Panc1 (cell line): ENCODE results near the gene CILP2. TPM values are rescaled to one million over a fixed set of nuclear protein-coding genes. Genes with fewer than 3 reads are reported as not detected.
A peak's percentile ranks its signal among the peaks of the same experiment; 100 is the strongest.

Experiments
- ATAC-seq: fragments of 200-7000 bp; cut with Tn5 transposase; 2 replicates; pipeline ENCODE4 v1.9.1; 2020; ENCODE audit warnings: mild to moderate bottlenecking, moderate library complexity
- BruUV-seq: library from RNA; stranded (reverse); fragments of 400-500 nt; replicated peaks from 2 replicates; lab custom pipeline; 2021; lab: Mats Ljungman, UMichigan
- CTCF ChIA-PET: fragments of 300-600 bp; sonication (Branson Sonifier 250); formaldehyde crosslinking; loops from one replicate; lab custom pipeline; 2022; ENCODE audit warnings: antibody characterized with exemption; lab: Charles Lee
- POLR2A ChIA-PET: fragments of 300-600 bp; sonication (Branson Sonifier 250); formaldehyde crosslinking; loops from one replicate; lab custom pipeline; 2022; ENCODE audit warnings: antibody characterized with exemption; lab: Charles Lee
- DNase-seq: peaks from one replicate; pipeline ENCODE4 v3.0.0-alpha.2; 2010; ENCODE audit warnings: low read depth, low spot score
- H3K27ac ChIP-seq: 2 replicates; pipeline ENCODE4 v1.5.1; 2011; ENCODE audit warnings: mild to moderate bottlenecking, low read length, inconsistent platforms
- H3K27me3 ChIP-seq: fragments of 200-500 bp; sonication (Bioruptor generic); 2 replicates; pipeline ENCODE4 v1.6.0; 2014; ENCODE audit warnings: low read length, inconsistent platforms; ENCODE audit not compliant: control insufficient read depth, insufficient read depth
- H3K36me3 ChIP-seq: fragments of 200-500 bp; sonication (Bioruptor generic); 2 replicates; pipeline ENCODE4 v1.5.1; 2014; ENCODE audit warnings: inconsistent platforms, mild to moderate bottlenecking, low read length, moderate library complexity; ENCODE audit not compliant: control insufficient read depth, insufficient read depth
- H3K4me1 ChIP-seq: 2 replicates; pipeline ENCODE4 v1.5.1; 2011; ENCODE audit warnings: inconsistent platforms, mild to moderate bottlenecking, low read length, moderate library complexity; ENCODE audit not compliant: control insufficient read depth, insufficient read depth
- H3K4me3 ChIP-seq, 2 experiments: 2 replicates each; pipeline ENCODE4 v1.5.1; 2011 to 2012; ENCODE audit warnings: low read depth in 2 of 2, low read length in 2 of 2, mild to moderate bottlenecking in 2 of 2, inconsistent platforms in 1 of 2, moderate library complexity in 1 of 2
- H3K9me3 ChIP-seq: fragments of 200-500 bp; sonication (Bioruptor generic); 2 replicates; pipeline ENCODE4 v1.5.1; 2014; ENCODE audit warnings: low read depth, mild to moderate bottlenecking, inconsistent platforms, low read length, moderate library complexity; ENCODE audit not compliant: control insufficient read depth, insufficient read depth
- POLR2AphosphoS5 ChIP-seq: IDR thresholded peaks from 2 replicates; pipeline ENCODE4 v1.6.1; 2012; ENCODE audit warnings: mild to moderate bottlenecking, low read depth, low read length, moderate library complexity
- REST ChIP-seq, 2 experiments: IDR thresholded peaks; 2 replicates each; pipeline ENCODE4 v1.6.1; 2011 to 2012; ENCODE audit warnings: low read depth in 2 of 2, control low read depth in 1 of 2, low read length in 1 of 2, mild to moderate bottlenecking in 1 of 2, moderate library complexity in 1 of 2; ENCODE audit not compliant: insufficient read depth in 1 of 2
- SIN3A ChIP-seq: IDR thresholded peaks from 2 replicates; pipeline ENCODE4 v1.6.1; 2012; ENCODE audit warnings: low read depth, mild to moderate bottlenecking, low read length, moderate library complexity, borderline replicate concordance; ENCODE audit not compliant: insufficient read depth
- TCF7L2 ChIP-seq: IDR thresholded peaks from 2 replicates; pipeline ENCODE4 v1.6.1; 2011; ENCODE audit warnings: mild to moderate bottlenecking, low read depth, low read length, inconsistent platforms
- in situ Hi-C: cut with HindIII; loops from 2 replicates; pipeline ENCODE4 v1.10.0; 2016; ENCODE audit warnings: low sequenced_read_pairs, low pct_unique_long_range_greater_than_20kb
- intact Hi-C: fragments of 100-400 bp; cut with micrococcal nuclease; formaldehyde crosslinking; loops from one replicate; pipeline ENCODE4 v1.10.0; 2022; ENCODE audit not compliant: unreplicated experiment
- total RNA-seq: library from RNA; stranded (reverse); gene quantifications from one replicate; pipeline ENCODE4 v1.2.1, GENCODE V29; 2021; ENCODE audit not compliant: unreplicated experiment
- TF ChIP-seq, protein P1 (sequence below): fragments of 450-650 bp; IDR thresholded peaks from 2 replicates; pipeline ENCODE4 v1.5.1; 2017; ENCODE audit warnings: mild to moderate bottlenecking

The CILP2 gene
- total RNA-seq, 1 experiment from 2014 or later, result 0.46 TPM

GRCh38 chr19:19514215-19514657 lies 23.8 kb upstream of the CILP2 start:
- CTCF ChIA-PET, result no interaction called here
- Histone ChIP-seq H3K9me3 (no peaks in the 10 kb centered on the region), H3K27ac (no peak overlapping the region), H3K4me3 (no peak overlapping the region), H3K36me3 (0 out of 2 replicates have a peak, but pooled peaks cover 1% of the 10 kb centered on the region), H3K4me1 (no peaks in the 10 kb centered on the region), H3K27me3 (no peaks in the 10 kb centered on the region)
- POLR2A ChIA-PET, result no interaction called here
- no peak for DNase-seq
- BruUV-seq, result no TSS peak
- intact Hi-C loops, result no loop called here
- ATAC-seq, result no peak
- in situ Hi-C loops, result no loop called here
- TF ChIP-seq POLR2AphosphoS5 (no peak), TCF7L2 (no peak), SIN3A (no peak), REST (IDR thresholded peaks at IDR 0.05; ENCODE audit: insufficient read depth in 1 of 2, low read depth in 2 of 2, low read length in 1 of 2) (no peak)
- TF ChIP-seq, protein P1, sequence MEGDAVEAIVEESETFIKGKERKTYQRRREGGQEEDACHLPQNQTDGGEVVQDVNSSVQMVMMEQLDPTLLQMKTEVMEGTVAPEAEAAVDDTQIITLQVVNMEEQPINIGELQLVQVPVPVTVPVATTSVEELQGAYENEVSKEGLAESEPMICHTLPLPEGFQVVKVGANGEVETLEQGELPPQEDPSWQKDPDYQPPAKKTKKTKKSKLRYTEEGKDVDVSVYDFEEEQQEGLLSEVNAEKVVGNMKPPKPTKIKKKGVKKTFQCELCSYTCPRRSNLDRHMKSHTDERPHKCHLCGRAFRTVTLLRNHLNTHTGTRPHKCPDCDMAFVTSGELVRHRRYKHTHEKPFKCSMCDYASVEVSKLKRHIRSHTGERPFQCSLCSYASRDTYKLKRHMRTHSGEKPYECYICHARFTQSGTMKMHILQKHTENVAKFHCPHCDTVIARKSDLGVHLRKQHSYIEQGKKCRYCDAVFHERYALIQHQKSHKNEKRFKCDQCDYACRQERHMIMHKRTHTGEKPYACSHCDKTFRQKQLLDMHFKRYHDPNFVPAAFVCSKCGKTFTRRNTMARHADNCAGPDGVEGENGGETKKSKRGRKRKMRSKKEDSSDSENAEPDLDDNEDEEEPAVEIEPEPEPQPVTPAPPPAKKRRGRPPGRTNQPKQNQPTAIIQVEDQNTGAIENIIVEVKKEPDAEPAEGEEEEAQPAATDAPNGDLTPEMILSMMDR, result no peak

DNA sequence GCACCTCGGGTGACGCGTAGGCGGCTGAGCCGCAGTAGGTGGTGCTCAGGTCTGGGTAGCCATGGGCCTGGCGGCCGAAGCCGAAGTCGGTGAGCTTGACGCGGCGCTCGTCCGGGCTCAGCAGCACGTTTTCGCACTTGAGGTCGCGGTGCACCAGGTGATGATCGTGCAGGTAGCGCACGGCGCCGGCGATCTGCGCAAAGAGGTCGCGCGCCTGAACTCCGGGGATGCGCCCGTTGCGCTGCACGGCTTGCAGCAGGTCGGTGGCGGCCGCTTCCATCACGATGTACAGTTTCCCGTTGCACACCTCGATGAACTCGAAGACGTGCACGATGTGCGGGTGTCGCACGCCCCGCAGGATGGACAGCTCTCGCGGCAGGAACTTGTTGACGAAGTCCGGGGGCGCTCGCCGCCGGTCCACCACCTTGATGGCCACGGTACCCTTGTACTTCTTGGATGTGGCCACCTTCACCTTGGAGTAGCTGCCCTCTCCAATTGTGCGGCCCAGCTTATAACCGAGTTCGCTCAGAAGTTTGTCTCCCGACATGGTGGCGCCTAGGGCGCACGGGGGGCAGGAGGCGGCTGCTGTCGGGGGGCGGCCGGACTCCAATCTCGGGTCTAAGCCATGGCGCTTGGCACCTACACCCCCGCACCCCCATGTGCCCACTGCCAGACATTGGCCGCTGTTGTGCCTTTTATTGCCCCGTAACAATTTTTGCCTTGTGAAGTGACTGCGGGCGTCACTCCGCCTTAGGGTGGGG lies 23.0 kb upstream of the CILP2 start, which contains the start of gene TSSK6:
Gene TSSK6 (minus strand): TSS at position 668 of the 761 bp plus-strand sequence. CDS start 121 bp downstream, at position 547.
- H3K9me3 ChIP-seq, result no peaks in the 10 kb centered on the region
- peak within 1 kb of the TSS; percentile 84 for H3K27ac ChIP-seq
- no peaks in the 10 kb centered on the region for H3K27me3 ChIP-seq
- intact Hi-C loops (no loop called here), in situ Hi-C loops (no loop called here)
- DNase-seq, result no peak
- ChIA-PET CTCF (no interaction called here), POLR2A (no interaction called here)
- no TSS peak for BruUV-seq
- H3K4me3 ChIP-seq, result peak within 1 kb of the TSS; percentile 73 to 80
- no peak for ATAC-seq
- TF ChIP-seq, protein P1, result no peak
- no peak for TF ChIP-seq POLR2AphosphoS5
- no peak for TF ChIP-seq REST (IDR thresholded peaks at IDR 0.05; ENCODE audit: insufficient read depth in 1 of 2, low read depth in 2 of 2, low read length in 1 of 2)
- no peak for TF ChIP-seq TCF7L2
- no peak for TF ChIP-seq SIN3A
- 0 out of 2 replicates have a peak, but pooled peaks cover 2% of the 10 kb centered on the region for H3K36me3 ChIP-seq
- no peaks in the 10 kb centered on the region for H3K4me1 ChIP-seq
